Measurements from ENCODE around the gene ZBTB20. TPM values are rescaled to one million over a fixed set of nuclear protein-coding genes. Genes with fewer than 3 reads are reported as not detected.

Gene ZBTB20
- polyA plus RNA-seq, 3 donors: 1.3 to 3.2 (median 2.0) TPM

DNA sequence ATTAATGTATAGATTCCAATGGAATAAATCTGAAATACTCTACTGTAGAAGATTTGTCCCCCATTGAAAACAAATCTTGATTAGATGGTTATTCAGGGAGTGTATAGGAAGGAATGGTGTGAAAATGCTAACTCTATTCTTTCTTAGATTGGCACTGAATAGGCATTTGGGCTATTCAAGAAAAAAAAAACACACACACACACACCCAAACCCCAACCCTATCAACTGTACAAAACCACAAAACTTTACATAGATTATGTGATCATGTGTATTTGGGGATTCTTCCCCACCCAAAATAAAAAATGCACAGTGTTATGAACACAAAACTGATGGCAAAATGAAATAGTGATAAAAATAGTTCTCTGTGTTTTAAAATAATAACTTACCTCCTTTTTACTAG is 791.4 kb downstream of the ZBTB20 start:
- intact Hi-C loops (cut with micrococcal nuclease): no loop called here
- TF ChIP-seq, protein P1, sequence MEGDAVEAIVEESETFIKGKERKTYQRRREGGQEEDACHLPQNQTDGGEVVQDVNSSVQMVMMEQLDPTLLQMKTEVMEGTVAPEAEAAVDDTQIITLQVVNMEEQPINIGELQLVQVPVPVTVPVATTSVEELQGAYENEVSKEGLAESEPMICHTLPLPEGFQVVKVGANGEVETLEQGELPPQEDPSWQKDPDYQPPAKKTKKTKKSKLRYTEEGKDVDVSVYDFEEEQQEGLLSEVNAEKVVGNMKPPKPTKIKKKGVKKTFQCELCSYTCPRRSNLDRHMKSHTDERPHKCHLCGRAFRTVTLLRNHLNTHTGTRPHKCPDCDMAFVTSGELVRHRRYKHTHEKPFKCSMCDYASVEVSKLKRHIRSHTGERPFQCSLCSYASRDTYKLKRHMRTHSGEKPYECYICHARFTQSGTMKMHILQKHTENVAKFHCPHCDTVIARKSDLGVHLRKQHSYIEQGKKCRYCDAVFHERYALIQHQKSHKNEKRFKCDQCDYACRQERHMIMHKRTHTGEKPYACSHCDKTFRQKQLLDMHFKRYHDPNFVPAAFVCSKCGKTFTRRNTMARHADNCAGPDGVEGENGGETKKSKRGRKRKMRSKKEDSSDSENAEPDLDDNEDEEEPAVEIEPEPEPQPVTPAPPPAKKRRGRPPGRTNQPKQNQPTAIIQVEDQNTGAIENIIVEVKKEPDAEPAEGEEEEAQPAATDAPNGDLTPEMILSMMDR (IDR thresholded peaks at IDR 0.05): no peak
- DNase-seq: no peak
- Mint-ChIP-seq H3K27ac (no peak overlapping the region), H3K9me3 (peaks cover 6 to 11% (median 10%) of the 10 kb centered on the region in 7 donors), H3K36me3 (peaks cover 8 to 9% of the 10 kb centered on the region in 2 donors), H3K4me1 (no peaks in the 10 kb centered on the region), H3K4me3 (no peak overlapping the region), H3K27me3 (ENCODE audit: low read depth in 3 of 3) (no peaks in the 10 kb centered on the region)
- Histone ChIP-seq H3K36me3 (replicated peaks in 1 of 2; ENCODE audit: control insufficient read depth in 1 of 2, insufficient read depth in 2 of 2, low read length in 2 of 2) (no peaks in the 10 kb centered on the region), H2AFZ (ENCODE audit: insufficient read depth, low read depth, low read length, poor library complexity, severe bottlenecking) (no peak overlapping the region), H3K4me2 (replicated peaks; ENCODE audit: extremely low read depth, low read length, poor library complexity, severe bottlenecking) (no peak overlapping the region), H3K4me1 (ENCODE audit: control insufficient read depth in 1 of 2, insufficient read depth in 2 of 2, low read length in 2 of 2) (no peaks in the 10 kb centered on the region), H3K27me3 (ENCODE audit: control insufficient read depth in 2 of 2, insufficient read depth in 2 of 2, low read length in 2 of 2) (no peaks in the 10 kb centered on the region), H3K9me3 (replicated peaks in 1 of 2; ENCODE audit: control insufficient read depth in 1 of 2, insufficient read depth in 1 of 2, low read length in 2 of 2) (peaks cover 11 to 13% of the 10 kb centered on the region in 2 donors), H3K79me2 (ENCODE audit: insufficient read depth, low read length) (no peaks in the 10 kb centered on the region), H4K20me1 (ENCODE audit: insufficient read depth, low read length) (no peaks in the 10 kb centered on the region), H3K4me3 (replicated peaks in 1 of 3; ENCODE audit: low read depth in 2 of 3, low read length in 3 of 3) (no peak overlapping the region), H3K27ac (ENCODE audit: low read depth in 1 of 2, low read length in 2 of 2) (no peak overlapping the region), H3K9ac (ENCODE audit: insufficient read depth, low read length, poor library complexity, severe bottlenecking) (no peak overlapping the region)

DNA sequence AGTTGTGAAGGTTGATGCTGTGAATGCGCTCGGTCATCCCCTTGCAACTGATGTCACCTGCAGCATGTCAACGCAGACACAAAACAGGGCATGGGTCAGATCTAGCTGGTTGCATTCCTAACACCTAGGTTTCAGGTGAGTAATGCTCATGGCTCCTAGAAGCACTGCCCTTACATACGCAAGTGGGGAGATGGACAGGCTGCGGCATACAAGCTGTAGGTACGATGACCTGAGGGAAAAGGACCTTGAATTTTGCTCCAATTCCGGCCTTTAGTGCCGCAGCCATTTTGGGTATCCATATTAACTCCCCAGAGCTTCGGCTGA is 795.3 kb downstream of the ZBTB20 start:
- TF ChIP-seq, protein P1 (IDR thresholded peaks at IDR 0.05): no peak
- Mint-ChIP-seq H3K27ac (no peak overlapping the region), H3K4me1 (no peaks in the 10 kb centered on the region), H3K27me3 (ENCODE audit: low read depth in 3 of 3) (peaks cover 0 to 2% (median 0%) of the 10 kb centered on the region in 3 donors), H3K36me3 (peaks cover 13 to 16% of the 10 kb centered on the region in 2 donors), H3K4me3 (no peak overlapping the region), H3K9me3 (peaks cover 8 to 15% (median 12%) of the 10 kb centered on the region in 7 donors)
- no peak overlapping the region for H3K4me2 ChIP-seq (replicated peaks; ENCODE audit: extremely low read depth, low read length, poor library complexity, severe bottlenecking)
- no peaks in the 10 kb centered on the region for H3K4me1 ChIP-seq (ENCODE audit: control insufficient read depth in 1 of 2, insufficient read depth in 2 of 2, low read length in 2 of 2)
- no peaks in the 10 kb centered on the region for H3K36me3 ChIP-seq (replicated peaks in 1 of 2; ENCODE audit: control insufficient read depth in 1 of 2, insufficient read depth in 2 of 2, low read length in 2 of 2)
- H3K4me3 ChIP-seq (replicated peaks in 1 of 3; ENCODE audit: low read depth in 2 of 3, low read length in 3 of 3): no peak overlapping the region
- H3K9me3 ChIP-seq (replicated peaks in 1 of 2; ENCODE audit: control insufficient read depth in 1 of 2, insufficient read depth in 1 of 2, low read length in 2 of 2): peaks cover 11 to 15% of the 10 kb centered on the region in 2 donors
- intact Hi-C loops (cut with micrococcal nuclease): no loop called here
- no peaks in the 10 kb centered on the region for H3K27me3 ChIP-seq (ENCODE audit: control insufficient read depth in 2 of 2, insufficient read depth in 2 of 2, low read length in 2 of 2)
- no peak overlapping the region for H3K9ac ChIP-seq (ENCODE audit: insufficient read depth, low read length, poor library complexity, severe bottlenecking)
- no peak overlapping the region for H3K27ac ChIP-seq (ENCODE audit: low read depth in 1 of 2, low read length in 2 of 2)
- H3K79me2 ChIP-seq (ENCODE audit: insufficient read depth, low read length): no peaks in the 10 kb centered on the region
- WGBS (ENCODE audit: insufficient coverage): 100% methylated on average over 8 of the region's 9 CpGs
- H2AFZ ChIP-seq (ENCODE audit: insufficient read depth, low read depth, low read length, poor library complexity, severe bottlenecking): no peak overlapping the region
- no peaks in the 10 kb centered on the region for H4K20me1 ChIP-seq (ENCODE audit: insufficient read depth, low read length)
- no peak for DNase-seq

All from CD14-positive monocyte (primary cell).